ENCODE measurements around the gene TRAPPC8.

The TRAPPC8 gene

DNA sequence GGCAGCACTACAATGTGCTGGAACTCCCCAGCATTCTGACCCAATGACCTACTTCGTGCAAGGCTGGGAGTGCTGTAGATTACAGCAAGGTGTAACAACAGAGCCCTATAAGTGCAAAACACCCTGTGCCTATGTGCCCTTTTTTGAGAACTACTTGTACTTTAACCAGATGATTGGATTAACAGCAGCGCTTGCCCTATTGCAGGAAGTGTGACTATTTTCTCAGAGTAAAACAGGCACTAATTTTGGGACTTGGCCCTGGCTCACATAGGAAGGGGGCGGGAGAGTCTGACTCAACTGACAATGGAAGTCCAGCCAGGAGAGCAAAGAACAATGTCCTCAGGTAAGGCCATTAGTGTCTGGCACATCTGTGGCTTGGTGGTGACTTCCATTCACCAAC is 40.1 kb upstream of the TRAPPC8 start:
- Histone ChIP-seq H3K36me3 (ENCODE audit: insufficient read depth, low read length) (no peaks in the 10 kb centered on the region), H3K27ac (ENCODE audit: low read depth, low read length, poor library complexity, severe bottlenecking) (no peak overlapping the region), H3K9me2 (ENCODE audit: low read depth, low read length) (no peaks in the 10 kb centered on the region), H3K4me1 (ENCODE audit: insufficient read depth, low read length, severe bottlenecking) (no peaks in the 10 kb centered on the region), H3K4me3 (ENCODE audit: low read depth, low read length, poor library complexity, severe bottlenecking) (no peak overlapping the region), H2AFZ (ENCODE audit: low read length) (no peak overlapping the region), H3K79me2 (ENCODE audit: insufficient read depth, low read length) (no peaks in the 10 kb centered on the region), H3K9me3 (ENCODE audit: low read length) (0 out of 2 replicates have a peak, but pooled peaks cover 3% of the 10 kb centered on the region), H3K9ac (ENCODE audit: low read length) (no peak overlapping the region), H4K20me1 (ENCODE audit: insufficient read depth, low read length) (no peaks in the 10 kb centered on the region), H3K4me2 (ENCODE audit: low read length) (no peak overlapping the region), H3K27me3 (ENCODE audit: insufficient read depth, low read length) (no peaks in the 10 kb centered on the region), H3F3A (ENCODE audit: insufficient read depth, low read length) (no peaks in the 10 kb centered on the region)
- TF ChIP-seq EZH2 (IDR thresholded peaks at IDR 0.05; ENCODE audit: borderline replicate concordance, low read length): no peak
- TF ChIP-seq, protein P1, sequence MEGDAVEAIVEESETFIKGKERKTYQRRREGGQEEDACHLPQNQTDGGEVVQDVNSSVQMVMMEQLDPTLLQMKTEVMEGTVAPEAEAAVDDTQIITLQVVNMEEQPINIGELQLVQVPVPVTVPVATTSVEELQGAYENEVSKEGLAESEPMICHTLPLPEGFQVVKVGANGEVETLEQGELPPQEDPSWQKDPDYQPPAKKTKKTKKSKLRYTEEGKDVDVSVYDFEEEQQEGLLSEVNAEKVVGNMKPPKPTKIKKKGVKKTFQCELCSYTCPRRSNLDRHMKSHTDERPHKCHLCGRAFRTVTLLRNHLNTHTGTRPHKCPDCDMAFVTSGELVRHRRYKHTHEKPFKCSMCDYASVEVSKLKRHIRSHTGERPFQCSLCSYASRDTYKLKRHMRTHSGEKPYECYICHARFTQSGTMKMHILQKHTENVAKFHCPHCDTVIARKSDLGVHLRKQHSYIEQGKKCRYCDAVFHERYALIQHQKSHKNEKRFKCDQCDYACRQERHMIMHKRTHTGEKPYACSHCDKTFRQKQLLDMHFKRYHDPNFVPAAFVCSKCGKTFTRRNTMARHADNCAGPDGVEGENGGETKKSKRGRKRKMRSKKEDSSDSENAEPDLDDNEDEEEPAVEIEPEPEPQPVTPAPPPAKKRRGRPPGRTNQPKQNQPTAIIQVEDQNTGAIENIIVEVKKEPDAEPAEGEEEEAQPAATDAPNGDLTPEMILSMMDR (IDR thresholded peaks at IDR 0.05; ENCODE audit: low read length): no peak

- H3K79me2 ChIP-seq (ENCODE audit: insufficient read depth, low read length): no peaks in the 10 kb centered on the region
- no peaks in the 10 kb centered on the region for H3K4me1 ChIP-seq (ENCODE audit: insufficient read depth, low read length, severe bottlenecking)
- no peak overlapping the region for H2AFZ ChIP-seq (ENCODE audit: low read length)
- H3K4me2 ChIP-seq (ENCODE audit: low read length): no peak overlapping the region
- H3K9ac ChIP-seq (ENCODE audit: low read length): no peak overlapping the region
- TF ChIP-seq, protein P1 (IDR thresholded peaks at IDR 0.05; ENCODE audit: low read length): no peak
- no peak for TF ChIP-seq EZH2 (IDR thresholded peaks at IDR 0.05; ENCODE audit: borderline replicate concordance, low read length)
- no peaks in the 10 kb centered on the region for H4K20me1 ChIP-seq (ENCODE audit: insufficient read depth, low read length)
- no peaks in the 10 kb centered on the region for H3K27me3 ChIP-seq (ENCODE audit: insufficient read depth, low read length)
- H3K4me3 ChIP-seq (ENCODE audit: low read depth, low read length, poor library complexity, severe bottlenecking): no peak overlapping the region
- no peaks in the 10 kb centered on the region for H3K9me2 ChIP-seq (ENCODE audit: low read depth, low read length)
- H3K27ac ChIP-seq (ENCODE audit: low read depth, low read length, poor library complexity, severe bottlenecking): no peak overlapping the region
- H3K9me3 ChIP-seq (ENCODE audit: low read length): 0 out of 2 replicates have a peak, but pooled peaks cover 3% of the 10 kb centered on the region
- H3F3A ChIP-seq (ENCODE audit: insufficient read depth, low read length): no peaks in the 10 kb centered on the region
- no peaks in the 10 kb centered on the region for H3K36me3 ChIP-seq (ENCODE audit: insufficient read depth, low read length)
Measured at GRCh38 chr18:31980863-31981262, 37.9 kb upstream of the TRAPPC8 start.

- no peaks in the 10 kb centered on the region for H3K9me2 ChIP-seq (ENCODE audit: low read depth, low read length)
- no peaks in the 10 kb centered on the region for H3K79me2 ChIP-seq (ENCODE audit: insufficient read depth, low read length)
- H3K9me3 ChIP-seq (ENCODE audit: low read length): 0 out of 2 replicates have a peak, but pooled peaks cover 3% of the 10 kb centered on the region
- no peaks in the 10 kb centered on the region for H3K36me3 ChIP-seq (ENCODE audit: insufficient read depth, low read length)
- H3K27ac ChIP-seq (ENCODE audit: low read depth, low read length, poor library complexity, severe bottlenecking): no peak overlapping the region
- H3K4me3 ChIP-seq (ENCODE audit: low read depth, low read length, poor library complexity, severe bottlenecking): no peak overlapping the region
- H3F3A ChIP-seq (ENCODE audit: insufficient read depth, low read length): no peaks in the 10 kb centered on the region
- no peaks in the 10 kb centered on the region for H3K4me1 ChIP-seq (ENCODE audit: insufficient read depth, low read length, severe bottlenecking)
- TF ChIP-seq, protein P1 (IDR thresholded peaks at IDR 0.05; ENCODE audit: low read length): no peak
- no peak for TF ChIP-seq EZH2 (IDR thresholded peaks at IDR 0.05; ENCODE audit: borderline replicate concordance, low read length)
- no peaks in the 10 kb centered on the region for H4K20me1 ChIP-seq (ENCODE audit: insufficient read depth, low read length)
- no peak overlapping the region for H3K4me2 ChIP-seq (ENCODE audit: low read length)
- H3K27me3 ChIP-seq (ENCODE audit: insufficient read depth, low read length): no peaks in the 10 kb centered on the region
- no peak overlapping the region for H2AFZ ChIP-seq (ENCODE audit: low read length)
- H3K9ac ChIP-seq (ENCODE audit: low read length): no peak overlapping the region
Measured at GRCh38 chr18:31979714-31980113, 36.8 kb upstream of the TRAPPC8 start.
